Neuronal stem cell (in vitro differentiated cells): ENCODE results near the gene GPR15LG.
A peak's percentile ranks its signal among the peaks of the same experiment; 100 is the strongest.

Experiments
- DNase-seq: peaks from one replicate; pipeline ENCODE4 v3.0.0-alpha.2; 2013; ENCODE audit warnings: low spot score
- H2AFZ ChIP-seq: one replicate; pipeline ENCODE4 v1.6.1; 2013; ENCODE audit warnings: mild to moderate bottlenecking, low read length, inconsistent platforms
- H2AK5ac ChIP-seq: 2 replicates; pipeline ENCODE4 v1.6.1; 2013; ENCODE audit warnings: low read depth, mild to moderate bottlenecking, inconsistent platforms, low read length, moderate library complexity, mixed read lengths
- H2BK120ac ChIP-seq: 2 replicates; pipeline ENCODE4 v1.6.1; 2013; ENCODE audit warnings: low read depth, mild to moderate bottlenecking, inconsistent platforms, low read length, moderate library complexity, mixed read lengths
- H2BK12ac ChIP-seq: one replicate; pipeline ENCODE4 v1.6.1; 2013; ENCODE audit warnings: low read length, inconsistent platforms
- H2BK15ac ChIP-seq: 2 replicates; pipeline ENCODE4 v1.6.1; 2013; ENCODE audit warnings: mild to moderate bottlenecking, low read length, inconsistent platforms, mixed read lengths
- H2BK5ac ChIP-seq: one replicate; pipeline ENCODE4 v1.6.1; 2013; ENCODE audit warnings: inconsistent platforms, mild to moderate bottlenecking, low read length, moderate library complexity
- H3K14ac ChIP-seq: one replicate; pipeline ENCODE4 v1.6.1; 2013; ENCODE audit warnings: low read length, inconsistent platforms
- H3K18ac ChIP-seq: 2 replicates; pipeline ENCODE4 v1.6.1; 2013; ENCODE audit warnings: low read length, inconsistent platforms
- H3K23ac ChIP-seq: 2 replicates; pipeline ENCODE4 v1.6.1; 2013; ENCODE audit warnings: low read depth, mild to moderate bottlenecking, mixed read lengths, low read length, inconsistent platforms; ENCODE audit not compliant: poor library complexity
- H3K27ac ChIP-seq: replicated peaks from 3 replicates; pipeline ENCODE4 v1.5.1; 2013; ENCODE audit warnings: low read length, inconsistent platforms
- H3K27me3 ChIP-seq, 3 experiments: 2 replicates each; pipeline ENCODE4 v1.6.1; 2013; ENCODE audit warnings: low read length in 3 of 3, mild to moderate bottlenecking in 2 of 3, inconsistent platforms in 1 of 3, low read depth in 1 of 3, mixed read lengths in 1 of 3, moderate library complexity in 1 of 3; ENCODE audit not compliant: control insufficient read depth in 3 of 3, insufficient read depth in 3 of 3
- H3K36me3 ChIP-seq, 2 donors: replicated peaks in 1 of 2; 2 replicates each; pipeline ENCODE4 v1.6.1; 2013; ENCODE audit warnings: low read length in 2 of 2; ENCODE audit not compliant: control insufficient read depth in 2 of 2, insufficient read depth in 2 of 2
- H3K4ac ChIP-seq: 2 replicates; pipeline ENCODE4 v1.6.1; 2013; ENCODE audit warnings: inconsistent platforms, mild to moderate bottlenecking, low read length, moderate library complexity
- H3K4me1 ChIP-seq, 2 donors: 1 replicate in 1 of 2; 2 replicates in 1 of 2; pipeline ENCODE4 v1.6.1; 2013; ENCODE audit warnings: low read length in 2 of 2, low read depth in 1 of 2; ENCODE audit not compliant: control insufficient read depth in 2 of 2, insufficient read depth in 1 of 2
- H3K4me2 ChIP-seq: one replicate; pipeline ENCODE4 v1.6.1; 2013; ENCODE audit warnings: mild to moderate bottlenecking, low read length, inconsistent platforms; ENCODE audit not compliant: insufficient read depth, poor library complexity, severe bottlenecking
- H3K4me3 ChIP-seq, 2 donors: 2 replicates each; pipeline ENCODE4 v1.5.1; 2013; ENCODE audit warnings: low read length in 2 of 2, mild to moderate bottlenecking in 2 of 2, inconsistent platforms in 1 of 2, moderate library complexity in 1 of 2
- H3K79me1 ChIP-seq: one replicate; pipeline ENCODE4 v1.6.1; 2013; ENCODE audit warnings: low read depth, mild to moderate bottlenecking, inconsistent platforms, low read length, moderate library complexity
- H3K9ac ChIP-seq: one replicate; pipeline ENCODE4 v1.6.1; 2013; ENCODE audit warnings: mild to moderate bottlenecking, low read depth, low read length, inconsistent platforms; ENCODE audit not compliant: poor library complexity
- H3K9me3 ChIP-seq, 2 donors: replicated peaks in 1 of 2; 2 replicates each; pipeline versions ENCODE3 to v1.6.1; 2013; ENCODE audit warnings: low read length in 2 of 2, mild to moderate bottlenecking in 2 of 2, inconsistent platforms in 1 of 2, low read depth in 1 of 2, mixed read lengths in 1 of 2, moderate library complexity in 1 of 2; ENCODE audit not compliant: control insufficient read depth in 2 of 2, insufficient read depth in 1 of 2
- H4K8ac ChIP-seq: one replicate; pipeline ENCODE4 v1.6.1; 2013; ENCODE audit warnings: low read depth, mild to moderate bottlenecking, inconsistent platforms, low read length, moderate library complexity
- H4K91ac ChIP-seq: one replicate; pipeline ENCODE4 v1.6.1; 2013; ENCODE audit warnings: low read length, low read depth, mild to moderate bottlenecking, inconsistent platforms; ENCODE audit not compliant: poor library complexity
- WGBS, 2 donors: extraction: QIAGEN DNeasy Blood & Tissue Kit; methylation state at CpG; one replicate each; pipeline ENCODE4 v1.1.7; 2013; ENCODE audit warnings: missing lambda C conversion rate in 2 of 2, mixed read lengths in 1 of 2; ENCODE audit not compliant: insufficient read length in 2 of 2, insufficient replicate concordance in 1 of 2; ENCODE audit errors: extremely low coverage in 2 of 2; 5-methylcytosine and 5-hydroxymethylcytosine counted together

GPR15LG gene

DNA sequence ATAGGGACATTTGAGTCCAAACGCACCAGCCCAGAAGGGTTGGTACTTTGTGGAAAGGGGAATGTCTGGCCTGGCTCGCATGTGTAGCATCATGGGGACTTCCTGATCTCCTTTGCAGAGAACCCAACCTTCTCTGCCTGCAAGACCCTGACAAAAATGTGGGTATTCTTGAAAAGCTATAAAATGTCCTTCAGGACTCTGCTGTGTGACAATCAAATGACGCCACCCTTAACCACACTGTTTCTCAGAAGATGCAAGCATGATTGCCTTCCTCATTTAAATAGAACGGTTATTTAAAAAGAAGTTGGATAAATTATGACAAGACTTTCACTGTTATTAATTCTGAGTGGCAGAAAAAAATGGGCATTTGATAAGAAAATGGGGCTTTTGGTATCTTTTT, 15.1 kb upstream of the GPR15LG start:
- Histone ChIP-seq H3K27ac (no peak overlapping the region), H3K9me3 (no peaks in the 10 kb centered on the region), H3K4me3 (no peak overlapping the region), H3K4ac (no peak overlapping the region), H3K27me3 (no peaks in the 10 kb centered on the region), H3K36me3 (peaks cover 4 to 16% of the 10 kb centered on the region in 2 donors), H4K91ac (no peak overlapping the region), H3K4me2 (no peak overlapping the region), H3K9ac (no peak overlapping the region), H3K23ac (no peak overlapping the region), H3K79me1 (peaks cover 2% of the 10 kb centered on the region), H3K14ac (no peak overlapping the region), H2BK120ac (no peak overlapping the region), H2BK15ac (no peak overlapping the region), H2AK5ac (no peak overlapping the region), H2BK12ac (no peak overlapping the region), H2AFZ (no peak overlapping the region), H3K18ac (no peak overlapping the region), H3K4me1 (peaks cover 0 to 2% of the 10 kb centered on the region in 2 donors), H4K8ac (no peak overlapping the region), H2BK5ac (no peak overlapping the region)
- WGBS, 2 donors, result no CpG with 5 or more reads among the region's 4 CpGs
- no peak for DNase-seq

- H3K36me3 ChIP-seq, result peaks cover 4 to 10% of the 10 kb centered on the region in 2 donors
- peak overlapping the region in 1 of 2 donors; percentile 36 for H3K4me3 ChIP-seq
- H2BK5ac ChIP-seq, result no peak overlapping the region
- H3K4me1 ChIP-seq, result peaks cover 0 to 2% of the 10 kb centered on the region in 2 donors
- no peak overlapping the region for H3K4ac ChIP-seq
- peak overlapping the region; percentile 25 for H3K18ac ChIP-seq
- H3K23ac ChIP-seq, result peak overlapping the region; percentile 13
- H3K27ac ChIP-seq, result no peak overlapping the region
- no peak overlapping the region for H4K8ac ChIP-seq
- WGBS, 2 donors, result no CpG with 5 or more reads among the region's 9 CpGs
- no peak overlapping the region for H3K4me2 ChIP-seq
- no peaks in the 10 kb centered on the region for H3K9me3 ChIP-seq
- no peak overlapping the region for H3K14ac ChIP-seq
- peaks cover 2% of the 10 kb centered on the region for H3K79me1 ChIP-seq
- no peak overlapping the region for H2AK5ac ChIP-seq
- H2AFZ ChIP-seq, result peak overlapping the region; percentile 18
- no peak overlapping the region for H2BK120ac ChIP-seq
- H4K91ac ChIP-seq, result no peak overlapping the region
- no peak overlapping the region for H2BK15ac ChIP-seq
- no peak overlapping the region for H2BK12ac ChIP-seq
- no peak overlapping the region for H3K9ac ChIP-seq
- H3K27me3 ChIP-seq, result no peaks in the 10 kb centered on the region
- no peak for DNase-seq
Observed at GRCh38 chr10:84159076-84159685, 14.4 kb upstream of the GPR15LG start.

- Histone ChIP-seq H3K27ac (no peak overlapping the region), H3K9me3 (no peaks in the 10 kb centered on the region), H3K27me3 (no peaks in the 10 kb centered on the region), H3K18ac (no peak overlapping the region), H4K91ac (no peak overlapping the region), H2BK15ac (no peak overlapping the region), H3K4ac (no peak overlapping the region), H3K4me3 (no peak overlapping the region), H3K4me2 (no peak overlapping the region), H3K9ac (no peak overlapping the region), H3K4me1 (peaks cover 0 to 2% of the 10 kb centered on the region in 2 donors), H3K14ac (no peak overlapping the region), H3K36me3 (no peaks in the 10 kb centered on the region), H3K23ac (no peak overlapping the region), H2AK5ac (no peak overlapping the region), H4K8ac (no peak overlapping the region), H3K79me1 (no peaks in the 10 kb centered on the region), H2BK120ac (no peak overlapping the region), H2BK12ac (no peak overlapping the region), H2AFZ (no peak overlapping the region), H2BK5ac (no peak overlapping the region)
- DNase-seq, result no peak
- no CpG with 5 or more reads among the region's 6 CpGs for WGBS, 2 donors
Observed at GRCh38 chr10:84160663-84161362, 12.8 kb upstream of the GPR15LG start.

- Histone ChIP-seq H2BK5ac (no peak overlapping the region), H2BK12ac (no peak overlapping the region), H2AK5ac (no peak overlapping the region), H4K8ac (no peak overlapping the region), H2BK120ac (no peak overlapping the region), H3K4ac (no peak overlapping the region), H3K4me2 (no peak overlapping the region), H3K9ac (no peak overlapping the region), H4K91ac (no peak overlapping the region), H3K14ac (no peak overlapping the region), H3K36me3 (no peaks in the 10 kb centered on the region), H3K9me3 (no peaks in the 10 kb centered on the region), H3K23ac (no peak overlapping the region), H3K4me1 (peaks cover 0 to 2% of the 10 kb centered on the region in 2 donors), H3K18ac (no peak overlapping the region), H3K27me3 (no peaks in the 10 kb centered on the region), H3K4me3 (no peak overlapping the region), H3K79me1 (no peaks in the 10 kb centered on the region), H2AFZ (no peak overlapping the region), H2BK15ac (no peak overlapping the region), H3K27ac (no peak overlapping the region)
- no CpG with 5 or more reads among the region's 2 CpGs for WGBS, 2 donors
- DNase-seq, result no peak
Observed at GRCh38 chr10:84163996-84164395, 9.6 kb upstream of the GPR15LG start.
